Stomach (tissue), 9 donors: ENCODE measurements around the gene ZNF189. TPM values are rescaled to one million over a fixed set of nuclear protein-coding genes. Genes with fewer than 3 reads are reported as not detected.
A peak's percentile ranks its signal among the peaks of the same experiment; 100 is the strongest.

ENCODE experiments used
- DNase-seq, 2 donors: peaks; one replicate each; pipeline versions ENCODE4 v3.0.0 to v3.0.0-alpha.2; 2013 to 2019
- H3K27ac ChIP-seq, 5 donors: fragments of 200-600 bp in 4 of 5; sonication (generic) in 4 of 5; one replicate each; pipeline ENCODE4 v1.5.1; 2013 to 2019; ENCODE audit warnings: mild to moderate bottlenecking in 1 of 5, moderate library complexity in 1 of 5
- H3K27me3 ChIP-seq, 3 donors: fragments of 200-600 bp; sonication (generic); one replicate each; pipeline ENCODE4 v1.5.1; 2017 to 2019; ENCODE audit warnings: mixed run types in 1 of 3
- H3K36me3 ChIP-seq, 4 donors: fragments of 200-600 bp; sonication (generic); 1 replicate in 3 of 4; 2 replicates in 1 of 4; pipeline ENCODE4 v1.5.1; 2016 to 2019
- H3K4me1 ChIP-seq, 4 donors: fragments of 200-600 bp; sonication (generic); one replicate each; pipeline ENCODE4 v1.5.1; 2016 to 2019
- H3K4me3 ChIP-seq, 4 donors: fragments of 200-600 bp; sonication (generic) in 3 of 4; one replicate each; pipeline ENCODE4 v1.5.1; 2016 to 2019; ENCODE audit warnings: mild to moderate bottlenecking in 1 of 4
- H3K9me3 ChIP-seq, 4 donors: fragments of 200-600 bp; sonication (generic); one replicate each; pipeline ENCODE4 v1.5.1; 2016 to 2019
- CTCF ChIP-seq, 7 experiments: fragments of 450-650 bp in 4 of 7; fragments of 200-600 bp in 3 of 7; sonication (generic) in 3 of 7; IDR thresholded peaks; one replicate each; pipeline ENCODE4 v1.5.1; 2016 to 2019; ENCODE audit warnings: antibody characterized with exemption in 7 of 7, control low read depth in 2 of 7, mild to moderate bottlenecking in 1 of 7
- EP300 ChIP-seq: sonication (generic); formaldehyde crosslinking; IDR thresholded peaks from one replicate; pipeline ENCODE4 v1.6.1; 2017; ENCODE audit warnings: antibody characterized with exemption
- POLR2A ChIP-seq, 4 donors: fragments of 450-650 bp; IDR thresholded peaks; one replicate each; pipeline ENCODE4 v1.6.1; 2016; ENCODE audit warnings: antibody characterized with exemption in 4 of 4, control low read depth in 2 of 4, mild to moderate bottlenecking in 1 of 4, moderate library complexity in 1 of 4
- POLR2AphosphoS5 ChIP-seq, 3 donors: sonication (generic); formaldehyde crosslinking; IDR thresholded peaks; one replicate each; pipeline ENCODE4 v1.6.1; 2016; ENCODE audit warnings: antibody characterized with exemption in 3 of 3
- WGBS, 5 donors: extraction: QIAGEN DNeasy Blood & Tissue Kit in 3 of 5; methylation state at CpG; one replicate each; pipeline versions ENCODE4 v1.1.5 to v1.1.7; 2013 to 2018; 5-methylcytosine and 5-hydroxymethylcytosine counted together
- intact Hi-C: fragments of 100-400 bp; cut with DNase I; formaldehyde crosslinking; loops from one replicate; pipeline ENCODE4 v1.15.1; 2023; ENCODE audit warnings: low total_unique reads
- polyA plus RNA-seq, 3 donors: library from polyadenylated mRNA; stranded (reverse); fragments of 200-250 nt; gene quantifications; one replicate each; pipeline ENCODE4 v1.2.3, GENCODE V29; 2013
- total RNA-seq, 5 donors: library from RNA; depleted of rRNA; stranded (reverse); fragments of >200 nt; gene quantifications; one replicate each; pipeline versions ENCODE4 v1.1.0 to v1.2.3, GENCODE V29; 2014 to 2016
- donor health status: healthy with polysubstance abuse.
- donor health status: Bipolar disorder and iron deficiency.
- donor health status: healthy.

ZNF189 gene
- total and polyA plus RNA-seq, 8 donors, result 5.8 to 52.2 (median 12.3) TPM

GRCh38 chr9:101388507-101388993 lies 10.1 kb upstream of the ZNF189 start:
- Histone ChIP-seq H3K9me3 (peaks cover 0 to 18% (median 9%) of the 10 kb centered on the region in 4 donors), H3K27me3 (no peaks in the 10 kb centered on the region), H3K36me3 (peaks cover 9 to 29% (median 24%) of the 10 kb centered on the region in 4 donors), H3K27ac (no peak overlapping the region), H3K4me3 (no peak overlapping the region), H3K4me1 (no peaks in the 10 kb centered on the region)
- intact Hi-C loops, result no loop called here
- DNase-seq, result peak in 1 of 2 donors; percentile 16
- 57 to 69% (median 64%) methylated on average over 2 of the region's 2 CpGs for WGBS, 5 donors
- TF ChIP-seq EP300, result no peak
- TF ChIP-seq CTCF (IDR thresholded peaks at IDR 0.05), result peak in 1 of 7 experiments; percentile 8
- no peak for TF ChIP-seq POLR2AphosphoS5 (IDR thresholded peaks at IDR 0.05)
- TF ChIP-seq POLR2A (IDR thresholded peaks at IDR 0.05), result no peak

GRCh38 chr9:101393135-101393534 lies 5.5 kb upstream of the ZNF189 start:
- H3K9me3 ChIP-seq, result peaks cover 0 to 4% (median 0%) of the 10 kb centered on the region in 4 donors
- 97 to 100% (median 98%) methylated on average over 3 of the region's 3 CpGs for WGBS, 5 donors
- peaks cover 8 to 28% (median 20%) of the 10 kb centered on the region in 4 donors for H3K4me1 ChIP-seq
- no peak overlapping the region for H3K27ac ChIP-seq
- no peak overlapping the region for H3K4me3 ChIP-seq
- no peaks in the 10 kb centered on the region for H3K27me3 ChIP-seq
- intact Hi-C loops, result no loop called here
- no peak for TF ChIP-seq EP300
- no peak for TF ChIP-seq POLR2AphosphoS5 (IDR thresholded peaks at IDR 0.05)
- TF ChIP-seq CTCF (IDR thresholded peaks at IDR 0.05), result no peak
- no peak for TF ChIP-seq POLR2A (IDR thresholded peaks at IDR 0.05)
- no peak for DNase-seq
- H3K36me3 ChIP-seq, result peaks cover 9 to 28% (median 24%) of the 10 kb centered on the region in 4 donors

GRCh38 chr9:101394687-101395086 lies 4.0 kb upstream of the ZNF189 start:
- WGBS, 5 donors, result 89 to 96% (median 92%) methylated on average over 1 of the region's 1 CpG

GRCh38 chr9:101397746-101398067 lies 944 bp upstream of the ZNF189 start:
- H3K4me3 ChIP-seq, result peak overlapping the region; percentile 66 to 78 (median 71)
- no peak for DNase-seq
- peak overlapping the region in 4 of 5 donors; percentile 85 to 92 (median 88) for H3K27ac ChIP-seq
- H3K36me3 ChIP-seq, result peaks cover 20 to 28% (median 27%) of the 10 kb centered on the region in 4 donors
- peaks cover 17 to 54% (median 43%) of the 10 kb centered on the region in 4 donors for H3K4me1 ChIP-seq
- no peaks in the 10 kb centered on the region for H3K27me3 ChIP-seq
- intact Hi-C loops, result no loop called here
- 3 to 9% (median 4%) methylated on average over 4 of the region's 4 CpGs for WGBS, 5 donors
- TF ChIP-seq POLR2AphosphoS5 (IDR thresholded peaks at IDR 0.05) (no peak), POLR2A (IDR thresholded peaks at IDR 0.05) (no peak), EP300 (no peak)
- peaks cover 0 to 8% (median 0%) of the 10 kb centered on the region in 4 donors for H3K9me3 ChIP-seq

More at GRCh38 chr9:101394687-101395086, 4.0 kb upstream of the ZNF189 start:
- peaks cover 0 to 4% (median 0%) of the 10 kb centered on the region in 4 donors for H3K9me3 ChIP-seq
- H3K4me1 ChIP-seq, result peaks cover 11 to 32% (median 24%) of the 10 kb centered on the region in 4 donors
- TF ChIP-seq POLR2A (IDR thresholded peaks at IDR 0.05) (no peak), CTCF (IDR thresholded peaks at IDR 0.05) (no peak), EP300 (no peak), POLR2AphosphoS5 (IDR thresholded peaks at IDR 0.05) (no peak)
- no peak overlapping the region for H3K27ac ChIP-seq
- intact Hi-C loops, result no loop called here
- H3K27me3 ChIP-seq, result no peaks in the 10 kb centered on the region
- H3K4me3 ChIP-seq, result no peak overlapping the region
- DNase-seq, result no peak
- H3K36me3 ChIP-seq, result peaks cover 0 to 15% (median 13%) of the 10 kb centered on the region in 4 donors
